ENCODE data around the gene PTGDR2.

DNA sequence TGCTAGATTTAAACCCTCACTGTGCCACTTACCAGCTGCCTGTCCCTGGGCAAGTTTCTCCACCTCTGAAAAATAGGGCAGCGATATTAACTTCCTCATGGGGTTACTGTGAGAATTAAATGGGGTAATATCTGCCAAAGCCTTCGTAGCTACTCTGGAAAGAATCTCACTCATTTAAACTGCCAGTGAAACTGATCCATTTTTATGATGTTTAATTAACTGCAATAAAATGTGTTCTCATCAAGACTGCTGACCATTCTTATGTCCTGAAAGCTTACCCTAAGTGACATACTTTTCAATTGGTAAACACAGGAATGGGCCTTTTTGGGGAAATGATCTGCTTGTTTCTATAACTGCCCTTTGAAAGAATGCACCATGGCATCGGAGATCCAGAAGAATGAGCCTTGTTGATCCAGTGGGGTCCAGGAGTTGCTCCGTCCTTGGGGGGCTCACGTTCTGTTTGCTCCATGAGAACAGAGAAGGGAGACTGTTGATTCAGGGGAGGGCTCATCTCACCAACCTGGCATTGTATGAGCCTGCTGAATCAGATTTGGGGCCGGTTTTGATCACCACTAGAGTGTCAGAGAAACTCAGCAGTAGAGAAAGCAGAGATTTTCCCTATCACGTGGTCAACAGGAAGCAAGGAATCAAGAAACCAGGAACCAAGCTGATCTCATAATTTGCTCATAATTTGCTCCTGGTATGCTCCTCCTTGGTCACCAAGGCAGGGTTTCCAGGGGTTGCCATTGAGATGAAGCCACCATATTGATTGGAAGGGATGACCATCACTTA lies 20.8 kb downstream of the PTGDR2 start:
- TF ChIP-seq ZNF274 (IDR thresholded peaks at IDR 0.05; ENCODE audit: low read depth, low read length) (no peak), YY1 (IDR thresholded peaks at IDR 0.05; ENCODE audit: insufficient read depth, insufficient read length) (no peak), SUZ12 (IDR thresholded peaks at IDR 0.05; ENCODE audit: extremely low read depth, insufficient read depth, insufficient read length) (no peak)
